ENCODE data around the gene LY9. TPM values are rescaled to one million over a fixed set of nuclear protein-coding genes. Genes with fewer than 3 reads are reported as not detected.

LY9 gene
- total RNA-seq, 1 experiment from 2014 or later = not detected

DNA sequence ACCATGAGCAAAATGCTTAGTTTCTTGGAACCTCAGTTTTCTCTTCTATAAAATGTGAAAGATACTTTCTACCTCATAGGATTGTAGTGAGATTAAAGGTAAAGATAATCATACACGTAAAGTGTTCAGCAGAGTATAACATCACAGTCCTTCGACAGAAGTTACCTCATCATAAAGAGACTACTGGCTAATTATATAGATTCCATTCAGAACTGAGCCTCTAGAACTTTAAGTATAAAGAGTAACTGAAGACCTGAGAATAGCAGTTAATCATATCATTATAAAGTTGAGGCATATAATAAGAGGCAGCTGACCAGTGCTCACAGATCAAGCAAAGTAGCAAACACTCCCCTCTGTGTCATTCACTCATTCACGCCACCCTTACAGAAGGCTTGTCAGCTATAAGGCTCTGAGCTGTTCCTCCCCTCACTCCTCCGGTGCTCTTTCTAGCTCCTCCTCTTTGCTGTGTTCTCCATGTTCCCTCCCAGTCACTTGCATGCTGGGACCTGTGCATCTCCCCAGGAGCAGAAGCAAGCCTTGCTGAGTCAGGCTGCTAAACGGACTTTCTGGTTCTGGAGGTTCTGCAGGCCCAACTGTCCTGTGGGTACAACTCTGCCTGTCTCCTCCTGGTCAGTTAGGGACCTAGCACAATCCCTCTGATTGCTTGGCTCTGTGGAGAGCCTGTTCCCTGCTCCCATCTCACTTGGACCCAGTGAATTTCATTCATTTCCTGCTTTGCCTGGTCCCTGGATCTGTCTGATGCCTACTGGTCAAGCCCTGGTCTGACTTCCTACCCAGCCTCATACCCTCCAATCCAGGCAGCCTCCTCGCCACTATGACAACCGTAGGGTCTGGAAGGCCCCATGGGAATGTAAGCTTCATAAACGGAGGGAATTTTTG, 28.3 kb upstream of the LY9 start:
- Histone ChIP-seq H3K27me3 (replicated peaks; ENCODE audit: insufficient read depth, low read depth, low read length, poor library complexity) (peaks cover 15% of the 10 kb centered on the region), H3K4me1 (ENCODE audit: insufficient read depth, low read length, poor library complexity, severe bottlenecking) (no peaks in the 10 kb centered on the region), H3K27ac (ENCODE audit: low read depth, low read length, poor library complexity, severe bottlenecking) (no peak overlapping the region), H3K4me3 (ENCODE audit: low read depth, low read length, poor library complexity, severe bottlenecking) (no peak overlapping the region), H3K36me3 (ENCODE audit: insufficient read depth, low read length, poor library complexity, severe bottlenecking) (no peaks in the 10 kb centered on the region), H3K9me3 (ENCODE audit: low read depth, low read length, poor library complexity, severe bottlenecking) (no peaks in the 10 kb centered on the region)
- no peak for DNase-seq (ENCODE audit: low spot score)
- intact Hi-C loops (cut with micrococcal nuclease; ENCODE audit: unreplicated experiment) = no loop called here
- ChIA-PET CTCF (interaction anchor here (0.5 kb wide), 1 partner anchor 424 kb away, joined by 12 read pairs; the partner anchor contains the start of gene NCSTN), POLR2A (ENCODE audit: low non-redundant PET) (no interaction called here)
- no TSS peak for BruUV-seq (replicated peaks)
- TF ChIP-seq, protein P1, sequence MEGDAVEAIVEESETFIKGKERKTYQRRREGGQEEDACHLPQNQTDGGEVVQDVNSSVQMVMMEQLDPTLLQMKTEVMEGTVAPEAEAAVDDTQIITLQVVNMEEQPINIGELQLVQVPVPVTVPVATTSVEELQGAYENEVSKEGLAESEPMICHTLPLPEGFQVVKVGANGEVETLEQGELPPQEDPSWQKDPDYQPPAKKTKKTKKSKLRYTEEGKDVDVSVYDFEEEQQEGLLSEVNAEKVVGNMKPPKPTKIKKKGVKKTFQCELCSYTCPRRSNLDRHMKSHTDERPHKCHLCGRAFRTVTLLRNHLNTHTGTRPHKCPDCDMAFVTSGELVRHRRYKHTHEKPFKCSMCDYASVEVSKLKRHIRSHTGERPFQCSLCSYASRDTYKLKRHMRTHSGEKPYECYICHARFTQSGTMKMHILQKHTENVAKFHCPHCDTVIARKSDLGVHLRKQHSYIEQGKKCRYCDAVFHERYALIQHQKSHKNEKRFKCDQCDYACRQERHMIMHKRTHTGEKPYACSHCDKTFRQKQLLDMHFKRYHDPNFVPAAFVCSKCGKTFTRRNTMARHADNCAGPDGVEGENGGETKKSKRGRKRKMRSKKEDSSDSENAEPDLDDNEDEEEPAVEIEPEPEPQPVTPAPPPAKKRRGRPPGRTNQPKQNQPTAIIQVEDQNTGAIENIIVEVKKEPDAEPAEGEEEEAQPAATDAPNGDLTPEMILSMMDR (conservative IDR thresholded peaks at IDR 0.05; ENCODE audit: low read depth, low read length) = no peak
- TF ChIP-seq EZH2 (IDR thresholded peaks at IDR 0.05; ENCODE audit: borderline replicate concordance, low read depth, low read length, poor library complexity, severe bottlenecking) = no peak

GRCh38 chr1:160768295-160768657, 27.7 kb upstream of the LY9 start:
- no peak overlapping the region for H3K4me3 ChIP-seq (ENCODE audit: low read depth, low read length, poor library complexity, severe bottlenecking)
- POLR2A ChIA-PET (ENCODE audit: low non-redundant PET) = interaction anchor here (0.7 kb wide), 1 partner anchor 622 kb away, joined by 12 read pairs; no protein-coding TSS in a partner anchor
- no peak overlapping the region for H3K27ac ChIP-seq (ENCODE audit: low read depth, low read length, poor library complexity, severe bottlenecking)
- H3K36me3 ChIP-seq (ENCODE audit: insufficient read depth, low read length, poor library complexity, severe bottlenecking) = no peaks in the 10 kb centered on the region
- peaks cover 18% of the 10 kb centered on the region for H3K27me3 ChIP-seq (replicated peaks; ENCODE audit: insufficient read depth, low read depth, low read length, poor library complexity)
- BruUV-seq (replicated peaks) = no TSS peak
- intact Hi-C loops (cut with micrococcal nuclease; ENCODE audit: unreplicated experiment) = no loop called here
- no peak for TF ChIP-seq EZH2 (IDR thresholded peaks at IDR 0.05; ENCODE audit: borderline replicate concordance, low read depth, low read length, poor library complexity, severe bottlenecking)
- TF ChIP-seq, protein P1 (conservative IDR thresholded peaks at IDR 0.05; ENCODE audit: low read depth, low read length) = peak; percentile 58
- CTCF ChIA-PET = no interaction called here
- no peaks in the 10 kb centered on the region for H3K4me1 ChIP-seq (ENCODE audit: insufficient read depth, low read length, poor library complexity, severe bottlenecking)
- DNase-seq (ENCODE audit: low spot score) = peak; percentile 48
- H3K9me3 ChIP-seq (ENCODE audit: low read depth, low read length, poor library complexity, severe bottlenecking) = no peaks in the 10 kb centered on the region

DNA sequence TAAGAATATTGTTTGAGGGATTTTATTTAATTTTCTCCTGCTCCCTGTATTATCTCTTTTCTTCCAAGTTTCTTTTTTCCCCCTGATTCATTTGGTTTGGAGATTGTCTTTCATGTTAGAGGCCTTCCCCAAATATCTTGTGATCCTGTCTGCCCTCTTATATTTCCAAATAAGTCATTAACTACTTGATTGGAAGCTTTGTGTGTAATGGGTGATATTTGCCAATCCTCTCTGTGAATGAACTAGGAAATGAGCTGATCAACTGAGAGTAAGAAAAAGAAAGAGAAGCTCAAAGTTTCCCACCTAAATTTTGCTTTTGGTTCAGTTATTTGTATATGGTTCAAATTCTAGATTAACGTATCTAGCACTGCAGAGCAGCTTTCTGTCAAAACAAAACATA, 23.6 kb upstream of the LY9 start:
- Histone ChIP-seq H3K4me1 (ENCODE audit: insufficient read depth, low read length, poor library complexity, severe bottlenecking) (no peaks in the 10 kb centered on the region), H3K27me3 (replicated peaks; ENCODE audit: insufficient read depth, low read depth, low read length, poor library complexity) (peaks cover 18% of the 10 kb centered on the region), H3K27ac (ENCODE audit: low read depth, low read length, poor library complexity, severe bottlenecking) (no peak overlapping the region), H3K9me3 (ENCODE audit: low read depth, low read length, poor library complexity, severe bottlenecking) (no peaks in the 10 kb centered on the region), H3K36me3 (ENCODE audit: insufficient read depth, low read length, poor library complexity, severe bottlenecking) (no peaks in the 10 kb centered on the region), H3K4me3 (ENCODE audit: low read depth, low read length, poor library complexity, severe bottlenecking) (no peak overlapping the region)
- ChIA-PET POLR2A (ENCODE audit: low non-redundant PET) (no interaction called here), CTCF (no interaction called here)
- DNase-seq (ENCODE audit: low spot score) = no peak
- TF ChIP-seq, protein P1 (conservative IDR thresholded peaks at IDR 0.05; ENCODE audit: low read depth, low read length) = no peak
- TF ChIP-seq EZH2 (IDR thresholded peaks at IDR 0.05; ENCODE audit: borderline replicate concordance, low read depth, low read length, poor library complexity, severe bottlenecking) = no peak
- intact Hi-C loops (cut with micrococcal nuclease; ENCODE audit: unreplicated experiment) = no loop called here
- no TSS peak for BruUV-seq (replicated peaks)
